Brain pericyte (primary cell): Measurements from ENCODE around the gene MDFIC.

Experiments used
- DNase-seq: peaks from one replicate; pipeline ENCODE4 v3.0.0-alpha.2; 2012; ENCODE audit warnings: low read depth, low spot score

Gene MDFIC

GRCh38 chr7:114953724-114954123 is 31.8 kb downstream of the MDFIC start:
- no peak for DNase-seq

- no peak for DNase-seq
Observed at GRCh38 chr7:114956702-114957101, 34.8 kb downstream of the MDFIC start.

- no peak for DNase-seq
Observed at GRCh38 chr7:114957444-114957843, 35.5 kb downstream of the MDFIC start.

GRCh38 chr7:114959931-114960330 is 38.0 kb downstream of the MDFIC start:
- DNase-seq, result peak; percentile 71

GRCh38 chr7:114962441-114962840 is 40.5 kb downstream of the MDFIC start:
- no peak for DNase-seq

DNA sequence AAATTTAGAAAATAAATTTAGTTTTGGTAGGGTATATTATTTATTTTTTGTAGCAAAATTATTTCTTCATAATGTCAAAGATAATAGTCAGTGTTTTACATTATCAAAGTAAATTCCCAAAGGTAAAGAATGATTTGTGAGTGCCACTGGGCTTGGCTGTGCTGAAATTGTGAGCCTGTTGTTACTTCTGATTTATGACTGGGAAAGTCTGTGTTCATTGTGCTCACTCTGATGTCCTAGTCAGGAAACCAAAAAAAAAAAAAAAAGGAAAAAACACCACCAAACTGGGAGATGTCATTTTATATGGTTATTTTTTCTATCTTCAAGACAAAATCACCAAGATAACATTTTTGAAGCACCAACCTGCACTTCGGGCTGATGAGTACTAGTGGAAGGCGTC is 44.3 kb downstream of the MDFIC start:
- no peak for DNase-seq

- DNase-seq, result no peak
Observed at GRCh38 chr7:114969096-114969495, 47.2 kb downstream of the MDFIC start.

DNA sequence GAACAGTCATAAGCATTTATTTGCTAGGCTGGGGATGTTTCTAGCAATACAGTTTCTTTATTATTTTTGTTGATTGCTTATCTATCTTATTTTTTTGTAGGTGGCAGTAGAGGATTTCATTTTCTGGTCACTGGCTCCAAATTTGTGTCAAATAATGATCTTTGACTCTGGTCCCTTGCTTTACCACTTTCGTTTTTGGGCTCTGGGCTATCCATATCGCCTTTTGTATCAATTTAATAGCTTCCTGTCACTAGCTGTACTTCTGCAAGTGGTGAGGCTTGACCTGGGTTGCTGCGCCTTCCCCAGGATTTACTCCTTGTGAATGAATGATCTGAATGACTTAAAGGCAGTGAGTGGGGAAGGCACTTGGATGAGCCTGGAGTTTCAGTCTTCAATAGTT is 48.4 kb downstream of the MDFIC start:
- no peak for DNase-seq

DNA sequence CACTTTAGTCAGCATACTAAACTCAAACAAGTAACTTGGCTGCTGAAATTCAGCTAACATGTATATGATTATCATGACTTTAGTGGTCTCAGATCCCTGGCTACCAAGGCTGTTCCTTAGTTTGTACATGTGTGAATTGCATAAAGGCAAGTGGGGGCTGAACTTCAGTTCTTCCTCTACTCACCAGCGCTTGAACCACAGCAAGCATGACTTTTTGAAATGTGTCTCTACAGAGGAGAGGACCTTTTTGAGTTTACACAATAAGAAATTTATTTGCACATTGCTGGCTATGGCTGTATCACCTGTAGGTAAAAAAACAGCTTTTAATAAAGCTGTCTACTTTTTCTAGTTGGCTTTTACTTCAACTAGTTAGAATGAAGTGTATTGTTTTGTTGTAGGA is 48.8 kb downstream of the MDFIC start:
- no peak for DNase-seq

- no peak for DNase-seq
Observed at GRCh38 chr7:114972567-114972966, 50.7 kb downstream of the MDFIC start.

- DNase-seq, result peak; percentile 12
Observed at GRCh38 chr7:114973147-114973546, 51.3 kb downstream of the MDFIC start.

GRCh38 chr7:114975401-114975800 is 53.5 kb downstream of the MDFIC start:
- DNase-seq, result no peak

DNA sequence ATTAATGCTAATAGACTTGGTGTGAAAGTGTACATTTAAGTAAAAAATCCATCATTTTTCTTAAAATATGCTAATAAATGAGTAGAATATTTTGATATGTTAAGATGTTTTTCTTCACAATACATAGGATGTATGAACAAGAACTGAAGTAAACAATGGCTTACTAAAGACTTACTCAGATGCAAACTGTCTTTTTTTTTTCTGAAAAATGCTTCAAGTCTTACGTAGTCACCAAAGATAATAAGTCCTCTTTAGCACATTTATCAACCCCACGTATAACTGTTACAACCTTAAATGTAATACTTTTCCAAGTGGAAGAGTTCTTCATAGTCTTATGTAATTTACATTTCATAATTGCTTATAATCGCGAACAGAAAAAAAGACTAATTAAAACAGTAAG is 54.8 kb downstream of the MDFIC start:
- no peak for DNase-seq

DNA sequence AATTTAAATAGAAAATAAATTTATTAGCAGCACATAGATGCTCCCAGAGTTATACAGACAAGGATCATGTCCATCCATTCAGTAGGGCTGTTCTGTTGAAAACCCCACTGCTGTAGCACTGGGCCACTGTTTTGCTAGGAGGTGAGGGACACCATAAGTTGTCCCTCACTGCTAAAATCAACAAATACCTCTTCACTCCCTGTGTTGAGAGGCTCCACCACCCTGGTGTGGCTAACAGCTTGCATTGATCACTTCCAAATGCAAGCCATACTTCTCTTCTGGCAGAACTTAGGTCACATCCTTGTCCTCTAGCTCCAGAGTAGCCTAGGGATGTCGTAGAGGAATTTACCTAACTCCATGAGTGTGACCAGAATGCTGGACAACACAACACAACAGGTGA is 55.4 kb downstream of the MDFIC start:
- DNase-seq, result no peak

DNA sequence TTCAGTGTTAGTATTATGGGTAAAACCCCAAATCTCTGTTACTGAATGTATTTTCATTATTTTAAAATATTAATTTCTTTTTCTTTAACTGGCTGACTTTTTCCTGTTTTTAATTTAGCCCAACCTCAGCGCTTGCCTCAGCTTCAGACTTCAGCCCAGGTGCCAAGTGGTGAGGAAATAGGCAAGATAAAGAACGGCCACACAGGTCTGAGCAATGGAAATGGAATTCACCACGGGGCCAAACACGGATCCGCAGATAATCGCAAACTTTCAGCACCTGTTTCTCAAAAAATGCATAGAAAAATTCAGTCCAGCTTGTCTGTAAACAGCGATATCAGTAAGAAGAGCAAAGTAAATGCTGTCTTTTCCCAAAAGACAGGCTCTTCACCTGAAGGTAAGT is 57.5 kb downstream of the MDFIC start:
- DNase-seq, result no peak

GRCh38 chr7:114979803-114980507 is 58.1 kb downstream of the MDFIC start:
- no peak for DNase-seq

- DNase-seq, result no peak
Observed at GRCh38 chr7:114981323-114981722, 59.4 kb downstream of the MDFIC start.

- no peak for DNase-seq
Observed at GRCh38 chr7:114985116-114985715, 63.3 kb downstream of the MDFIC start.

DNA sequence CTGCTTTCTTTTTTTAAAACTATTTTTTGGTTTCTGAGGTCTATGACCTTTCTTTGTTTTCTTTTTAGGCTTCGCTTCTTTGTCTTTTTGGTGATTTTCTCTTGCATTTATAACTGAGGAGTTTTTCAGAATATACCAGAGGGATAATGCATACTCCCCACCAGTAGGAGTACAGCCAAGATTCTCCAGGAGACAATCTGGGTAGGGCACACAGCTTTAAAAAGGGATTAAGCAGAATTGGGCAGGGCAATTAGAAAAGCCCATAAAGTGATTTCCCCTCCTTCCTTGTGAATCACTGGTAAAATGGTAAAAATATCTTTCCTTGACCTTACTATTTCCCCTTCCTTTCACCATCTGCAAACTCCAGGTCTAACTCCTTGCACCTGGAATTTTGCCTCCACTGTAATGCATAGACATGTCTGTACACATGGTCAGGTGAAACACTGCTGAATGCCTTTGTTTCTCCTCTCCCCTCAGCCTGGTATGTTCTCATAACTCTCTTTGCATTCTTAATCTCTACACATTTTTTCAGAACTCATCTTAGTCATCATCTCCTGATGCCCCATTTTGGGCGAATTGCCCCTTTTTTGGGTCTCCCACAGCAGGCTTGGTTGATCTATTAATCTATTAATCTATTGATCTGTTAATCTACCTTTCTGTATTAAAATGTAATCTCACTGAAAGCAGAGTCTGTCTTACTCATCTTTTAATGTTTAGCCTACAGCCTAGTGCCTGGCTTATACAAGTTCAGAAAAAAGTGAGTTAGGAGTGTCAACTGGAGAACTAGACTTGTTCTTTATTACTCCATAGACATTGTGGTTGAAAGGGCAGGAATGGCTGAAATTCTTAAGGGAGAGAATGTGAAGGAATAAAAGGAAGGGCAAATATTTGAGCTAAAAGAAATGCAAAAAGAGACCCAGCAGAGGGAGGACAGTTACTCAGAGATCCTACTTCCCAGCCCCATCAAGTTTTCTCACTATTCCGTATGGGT is 64.6 kb downstream of the MDFIC start:
- DNase-seq, result no peak

GRCh38 chr7:114988026-114988425 is 66.1 kb downstream of the MDFIC start:
- no peak for DNase-seq

DNA sequence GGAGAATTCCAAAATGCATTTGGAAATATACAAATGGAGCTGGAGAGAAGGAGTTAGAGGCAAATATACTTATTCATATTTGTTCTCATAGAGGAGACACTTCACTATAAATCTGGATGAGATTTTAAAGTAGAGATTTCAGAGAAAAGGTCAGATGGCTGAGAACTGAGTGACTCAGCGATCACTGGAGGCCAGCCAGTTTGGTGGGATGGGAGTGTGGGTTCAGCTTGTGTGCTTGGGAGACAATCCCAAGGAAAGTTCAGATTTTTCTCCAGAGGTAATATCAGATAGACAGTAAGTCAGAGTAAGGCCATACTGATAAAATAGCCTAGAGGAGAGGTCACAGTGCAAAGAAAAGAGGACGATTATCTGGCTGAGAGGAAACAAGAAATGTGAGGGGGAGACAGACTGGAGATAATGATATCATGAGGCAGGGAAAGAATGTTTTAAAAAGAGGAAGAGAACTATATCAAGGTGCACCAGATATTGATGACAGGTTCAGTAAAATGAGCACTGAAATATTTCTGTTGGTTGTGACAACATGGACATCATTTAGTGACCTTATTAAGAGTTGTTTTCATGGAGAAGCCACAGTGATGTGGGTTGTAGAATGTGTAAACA is 67.0 kb downstream of the MDFIC start:
- DNase-seq, result peak; percentile 31

DNA sequence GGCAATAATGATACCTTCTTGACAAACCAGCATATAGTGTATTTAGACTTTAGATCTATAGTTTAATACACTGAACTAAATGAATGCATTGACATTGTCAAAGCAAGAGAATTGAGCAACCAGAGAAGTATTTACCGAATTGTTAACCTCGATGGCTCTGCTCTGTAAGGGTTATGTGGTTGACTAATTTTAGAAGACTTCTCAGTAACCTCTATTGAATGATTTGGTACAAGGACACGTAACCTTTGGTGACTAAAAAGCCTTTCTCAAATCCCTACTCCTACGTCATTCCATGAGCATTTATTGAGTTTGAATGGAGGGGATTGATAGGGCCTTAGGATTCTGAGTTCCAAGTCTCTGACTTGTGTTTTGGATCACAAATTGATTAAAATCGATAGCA is 67.6 kb downstream of the MDFIC start:
- DNase-seq, result no peak
